ENCODE results near the gene INS.

The INS gene

DNA sequence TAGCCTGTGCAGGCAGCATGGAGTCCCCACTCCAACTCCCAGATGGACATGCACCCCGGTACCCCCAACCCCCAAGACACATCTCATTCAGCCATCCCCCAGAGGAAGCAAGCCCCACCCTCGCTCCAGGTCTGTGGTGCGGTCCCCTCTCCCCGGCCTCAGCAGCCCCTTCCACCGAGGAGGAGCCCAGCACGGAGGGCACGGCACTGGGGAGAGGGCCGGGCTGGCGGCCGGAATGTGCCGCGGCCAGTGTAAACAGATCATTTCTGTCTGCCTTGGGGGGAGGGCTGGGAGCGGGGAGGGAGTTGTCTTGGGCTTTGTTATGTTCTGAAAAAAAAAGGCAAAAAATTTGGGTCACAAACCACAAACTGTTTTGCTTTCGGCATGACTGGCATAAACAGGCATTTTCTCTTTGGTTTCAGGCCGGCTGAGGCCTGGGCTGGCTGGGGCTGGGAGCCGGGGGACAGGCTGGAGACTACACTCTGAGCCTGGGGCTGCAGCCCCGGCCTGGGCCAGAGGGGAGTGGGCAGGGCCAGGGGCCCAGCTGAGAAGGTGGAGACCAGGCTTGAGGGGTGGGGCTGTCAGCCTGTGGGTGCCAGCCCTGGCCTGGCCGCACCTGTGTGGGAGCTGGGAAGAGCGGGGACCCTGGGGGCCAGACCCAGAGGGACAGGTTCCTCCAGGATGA, 38.6 kb downstream of the INS start:
- Mint-ChIP-seq H3K36me3 (ENCODE audit: low read depth) (no peaks in the 10 kb centered on the region), H3K4me1 (ENCODE audit: low read depth) (no peaks in the 10 kb centered on the region), H3K9me3 (no peaks in the 10 kb centered on the region), H3K4me3 (no peak overlapping the region), H3K27me3 (ENCODE audit: low read depth) (peaks cover 8% of the 10 kb centered on the region), H3K27ac (no peak overlapping the region)

DNA sequence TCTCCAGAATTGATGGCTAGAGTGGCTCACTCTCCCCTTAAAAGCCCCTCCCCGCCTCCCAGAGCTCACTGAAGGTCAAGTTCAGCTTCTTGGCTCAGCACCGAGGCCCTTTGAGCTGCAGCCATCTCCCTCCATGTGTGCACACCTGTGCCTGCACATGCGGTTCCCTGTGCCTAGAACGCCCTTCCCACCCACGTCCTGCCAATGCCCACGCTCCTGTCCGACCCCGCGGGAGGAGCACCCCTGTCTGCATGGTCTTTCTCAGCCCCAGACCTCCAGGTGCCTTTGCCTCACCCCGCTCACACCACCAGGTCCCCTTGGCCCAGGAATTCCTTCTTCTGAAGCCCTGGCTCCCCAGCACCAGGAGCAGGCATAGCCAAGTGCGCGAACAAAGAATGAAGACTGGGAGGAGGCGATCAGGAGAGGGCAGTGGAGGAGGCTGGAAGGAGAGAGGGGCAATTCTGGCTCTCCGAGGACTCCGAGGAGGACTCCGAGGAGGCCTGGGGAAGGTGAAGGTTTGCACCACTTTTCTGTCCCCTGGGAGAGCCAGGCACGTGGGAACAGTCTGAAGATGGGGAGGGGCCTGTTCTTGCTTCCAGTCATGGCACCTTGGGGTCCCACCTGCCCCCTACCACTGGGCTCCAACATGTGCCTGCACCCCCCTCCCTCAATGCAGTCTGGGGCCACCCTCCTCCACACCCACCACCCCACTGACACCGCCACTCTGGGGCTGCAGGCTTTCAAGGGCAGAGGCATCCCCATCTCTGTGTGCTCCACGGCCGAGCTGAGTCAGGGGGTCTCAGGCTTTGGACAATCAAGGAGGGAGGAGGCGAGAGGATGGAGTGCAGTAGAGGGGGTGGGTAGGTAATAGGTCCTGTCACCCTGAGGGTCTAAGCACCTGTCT, 39.5 kb downstream of the INS start:
- Mint-ChIP-seq H3K4me3 (no peak overlapping the region), H3K36me3 (ENCODE audit: low read depth) (no peaks in the 10 kb centered on the region), H3K27me3 (ENCODE audit: low read depth) (peaks cover 8% of the 10 kb centered on the region), H3K27ac (no peak overlapping the region), H3K4me1 (ENCODE audit: low read depth) (no peaks in the 10 kb centered on the region), H3K9me3 (no peaks in the 10 kb centered on the region)

DNA sequence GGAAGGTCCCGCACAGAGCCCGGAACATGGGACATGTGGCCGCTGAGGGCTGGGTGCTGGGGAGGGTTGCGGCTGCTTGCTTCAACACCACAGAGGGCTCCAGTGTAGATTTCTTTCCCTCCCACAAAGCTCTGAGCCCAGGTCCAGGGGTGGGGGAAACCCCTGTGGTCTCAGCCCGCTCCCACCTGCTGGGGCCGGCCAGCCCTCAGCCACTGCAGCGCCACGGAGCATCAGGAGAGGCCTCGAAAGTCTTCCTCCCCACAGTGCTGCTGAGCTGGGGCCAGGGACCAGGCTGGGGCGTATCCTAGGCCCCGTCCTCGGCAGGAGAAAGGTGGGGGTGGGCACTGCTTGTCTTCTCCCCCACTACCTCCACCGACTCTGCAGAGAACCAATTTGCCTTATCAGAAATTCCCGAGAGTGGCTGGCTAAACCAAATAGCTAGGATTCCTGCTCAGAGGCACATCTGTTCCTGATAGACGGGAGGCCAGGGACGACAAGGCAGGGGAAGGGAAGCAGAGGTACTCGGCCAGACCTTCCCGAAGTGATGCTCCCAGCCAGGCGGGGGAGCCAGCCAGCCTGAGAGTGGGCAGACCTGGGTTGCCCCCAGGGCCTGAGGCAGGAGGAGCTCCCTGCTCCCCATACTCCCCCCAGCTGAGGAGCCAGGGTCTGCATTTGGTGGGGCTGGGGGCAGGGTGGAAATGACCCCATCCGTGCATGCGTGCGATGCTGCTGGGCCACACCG, 40.5 kb downstream of the INS start:
- no peaks in the 10 kb centered on the region for H3K4me1 Mint-ChIP-seq (ENCODE audit: low read depth)
- no peaks in the 10 kb centered on the region for H3K36me3 Mint-ChIP-seq (ENCODE audit: low read depth)
- no peak overlapping the region for H3K27ac Mint-ChIP-seq
- no peaks in the 10 kb centered on the region for H3K9me3 Mint-ChIP-seq
- H3K4me3 Mint-ChIP-seq: no peak overlapping the region
- peaks cover 12% of the 10 kb centered on the region for H3K27me3 Mint-ChIP-seq (ENCODE audit: low read depth)

DNA sequence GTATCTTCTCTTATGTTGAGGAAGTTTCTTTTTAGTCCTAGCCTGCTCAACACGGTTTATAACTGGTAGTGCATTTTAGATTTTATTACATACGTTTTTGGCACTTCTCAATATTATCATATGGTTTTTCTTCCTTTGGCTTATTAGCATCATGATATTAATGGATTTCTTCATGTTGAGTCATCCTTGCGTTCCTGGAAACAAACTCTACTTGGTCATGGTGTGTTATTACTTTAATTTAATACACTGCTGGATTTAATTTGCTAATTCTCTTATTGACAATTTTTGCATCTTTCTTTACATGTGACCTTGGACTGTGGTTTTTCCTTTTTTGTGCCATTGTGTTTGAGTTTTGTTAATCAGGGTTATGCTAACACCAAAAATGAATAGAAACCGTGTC, 42.3 kb downstream of the INS start:
- Mint-ChIP-seq H3K4me1 (ENCODE audit: low read depth) (no peaks in the 10 kb centered on the region), H3K36me3 (ENCODE audit: low read depth) (no peaks in the 10 kb centered on the region), H3K27me3 (ENCODE audit: low read depth) (peaks cover 8% of the 10 kb centered on the region), H3K4me3 (no peak overlapping the region), H3K27ac (no peak overlapping the region), H3K9me3 (no peaks in the 10 kb centered on the region)

DNA sequence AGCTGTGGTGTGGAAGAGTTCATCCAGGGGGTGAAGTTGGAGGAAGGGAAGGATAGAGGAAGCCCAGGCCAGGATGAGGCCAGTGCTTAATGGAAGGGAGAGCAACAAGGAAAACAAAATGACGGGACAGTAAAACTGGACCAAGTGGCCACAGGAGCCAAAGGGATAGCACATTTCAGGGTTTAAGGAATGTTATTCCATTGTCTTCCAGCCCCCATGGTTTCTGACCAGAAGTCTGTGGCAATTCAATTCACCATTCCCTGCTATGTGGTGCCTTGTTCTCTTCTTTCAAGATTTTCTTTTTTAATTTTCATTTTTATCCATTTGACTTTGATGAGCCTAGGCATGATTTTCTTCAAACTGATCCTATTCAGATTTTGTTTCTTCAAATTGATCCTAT, 44.3 kb downstream of the INS start:
- H3K36me3 Mint-ChIP-seq (ENCODE audit: low read depth): no peaks in the 10 kb centered on the region
- H3K27me3 Mint-ChIP-seq (ENCODE audit: low read depth): peaks cover 8% of the 10 kb centered on the region
- no peak overlapping the region for H3K4me3 Mint-ChIP-seq
- no peaks in the 10 kb centered on the region for H3K9me3 Mint-ChIP-seq
- H3K4me1 Mint-ChIP-seq (ENCODE audit: low read depth): no peaks in the 10 kb centered on the region
- H3K27ac Mint-ChIP-seq: no peak overlapping the region

DNA sequence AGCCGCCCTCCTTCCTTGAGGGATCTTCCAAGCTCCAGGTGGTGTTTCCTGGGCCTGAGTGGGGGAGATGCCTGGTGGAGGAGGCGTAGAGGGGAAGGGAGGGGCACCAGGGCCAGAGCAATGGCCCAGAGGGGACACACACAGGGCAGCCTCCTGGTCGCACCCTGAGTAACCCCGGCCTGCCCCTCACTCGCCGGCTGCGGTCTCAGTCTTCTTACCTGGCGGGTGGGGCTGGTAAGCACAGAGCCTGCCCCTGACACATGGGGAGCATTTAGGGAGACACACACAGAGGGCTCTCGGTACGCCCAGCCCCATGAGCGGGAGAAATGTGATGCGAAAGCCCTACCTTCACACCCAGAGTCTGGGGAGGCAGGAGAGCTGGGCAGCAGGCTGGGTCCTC, 45.7 kb downstream of the INS start:
- H3K27me3 Mint-ChIP-seq (ENCODE audit: low read depth): peaks cover 13% of the 10 kb centered on the region
- no peak overlapping the region for H3K27ac Mint-ChIP-seq
- no peaks in the 10 kb centered on the region for H3K4me1 Mint-ChIP-seq (ENCODE audit: low read depth)
- no peak overlapping the region for H3K4me3 Mint-ChIP-seq
- no peaks in the 10 kb centered on the region for H3K36me3 Mint-ChIP-seq (ENCODE audit: low read depth)
- H3K9me3 Mint-ChIP-seq: no peaks in the 10 kb centered on the region

DNA sequence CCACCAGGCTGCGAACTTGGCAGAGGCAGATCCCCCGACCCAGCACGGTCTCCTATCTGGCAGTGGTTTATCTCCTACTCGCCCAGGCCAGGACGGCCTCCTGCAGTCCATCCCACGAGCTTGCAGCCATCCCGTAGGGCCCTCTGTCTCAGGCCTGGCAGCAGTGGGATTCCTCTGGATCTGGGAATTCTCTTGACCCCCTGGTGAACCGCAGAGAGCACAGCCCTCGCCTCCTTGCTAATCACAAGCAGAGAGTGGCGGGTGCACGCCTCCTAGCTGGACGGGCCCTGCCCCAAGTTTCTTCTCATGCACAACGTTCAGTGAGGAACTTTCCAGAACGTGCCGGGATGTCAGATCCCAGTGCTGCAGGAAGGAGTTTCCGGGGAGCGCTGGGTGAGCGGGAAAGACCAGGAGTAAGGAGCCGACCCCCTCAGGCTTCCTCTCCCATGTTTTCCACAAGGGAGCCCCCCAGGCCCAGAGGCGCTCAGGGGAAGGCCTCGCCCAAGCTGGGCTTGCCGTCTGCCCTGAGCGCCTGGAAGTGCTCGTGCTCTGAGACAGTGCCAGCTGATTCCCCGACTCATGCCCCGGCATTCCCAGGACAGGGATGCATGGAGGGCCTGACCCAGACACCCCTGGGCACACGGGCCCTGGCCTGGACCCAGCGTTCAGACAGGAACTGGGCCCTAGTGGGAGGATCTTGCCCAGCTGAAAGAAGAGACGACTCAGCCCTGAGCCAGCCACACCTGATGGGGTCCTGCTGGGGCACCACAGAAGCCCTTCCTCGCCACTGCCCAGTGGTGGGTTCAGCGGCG, 46.4 kb downstream of the INS start:
- H3K4me3 Mint-ChIP-seq: no peak overlapping the region
- H3K36me3 Mint-ChIP-seq (ENCODE audit: low read depth): no peaks in the 10 kb centered on the region
- H3K27me3 Mint-ChIP-seq (ENCODE audit: low read depth): peaks cover 18% of the 10 kb centered on the region
- no peak overlapping the region for H3K27ac Mint-ChIP-seq
- H3K9me3 Mint-ChIP-seq: no peaks in the 10 kb centered on the region
- H3K4me1 Mint-ChIP-seq (ENCODE audit: low read depth): no peaks in the 10 kb centered on the region

DNA sequence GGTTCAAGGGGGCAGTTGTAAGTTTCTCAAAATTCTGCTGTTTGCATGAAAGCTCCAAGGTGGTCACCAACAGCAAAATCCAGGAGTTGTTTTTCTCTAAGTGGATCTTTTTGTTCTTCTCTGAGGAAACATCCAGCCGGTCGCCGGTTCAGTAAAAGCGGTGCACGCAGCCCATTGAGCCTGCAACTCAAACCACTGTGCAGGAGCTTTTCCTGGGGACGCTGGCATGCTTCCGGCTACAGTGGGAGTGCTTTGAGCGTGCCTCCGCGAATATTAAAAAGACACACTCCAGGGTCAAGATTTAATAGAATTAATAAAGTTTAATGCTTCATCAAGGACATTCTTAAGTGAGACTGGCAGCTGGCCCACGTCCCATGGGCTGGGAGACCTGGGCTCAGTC, 47.2 kb downstream of the INS start:
- H3K27ac Mint-ChIP-seq: no peak overlapping the region

DNA sequence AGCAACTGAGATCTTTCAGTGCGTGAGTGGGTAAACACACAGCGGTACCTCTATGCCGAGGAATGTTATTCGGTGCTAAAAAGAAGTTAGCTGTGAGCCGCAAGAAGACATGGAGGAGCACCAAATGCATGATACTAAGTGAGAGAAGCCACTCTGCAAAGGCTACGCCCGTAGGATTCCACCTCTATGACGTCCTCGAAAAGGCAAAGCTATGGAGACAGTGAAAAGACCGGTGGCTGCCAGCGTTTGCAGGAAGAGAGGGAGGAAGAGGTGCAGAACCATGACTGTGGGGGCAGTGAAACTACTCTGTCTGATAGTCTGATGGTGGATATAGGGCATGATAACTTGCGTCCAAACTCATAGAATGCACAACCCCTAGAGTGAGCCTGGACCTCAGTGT, 50.5 kb downstream of the INS start:
- Mint-ChIP-seq H3K27me3 (ENCODE audit: low read depth) (peaks cover 9% of the 10 kb centered on the region), H3K27ac (no peak overlapping the region), H3K9me3 (no peaks in the 10 kb centered on the region), H3K4me1 (ENCODE audit: low read depth) (no peaks in the 10 kb centered on the region), H3K4me3 (no peak overlapping the region), H3K36me3 (ENCODE audit: low read depth) (no peaks in the 10 kb centered on the region)

More for the DNA sequence above, 47.2 kb downstream of the INS start:
- H3K4me3 Mint-ChIP-seq: no peak overlapping the region
- no peaks in the 10 kb centered on the region for H3K9me3 Mint-ChIP-seq
- no peaks in the 10 kb centered on the region for H3K36me3 Mint-ChIP-seq (ENCODE audit: low read depth)
- peaks cover 18% of the 10 kb centered on the region for H3K27me3 Mint-ChIP-seq (ENCODE audit: low read depth)
- no peaks in the 10 kb centered on the region for H3K4me1 Mint-ChIP-seq (ENCODE audit: low read depth)
